Cardiac septum (tissue), 1 donor: ENCODE measurements around the gene RNF222. TPM values are rescaled to one million over a fixed set of nuclear protein-coding genes. Genes with fewer than 3 reads are reported as not detected.
"Not testable (repeated sequence)": the region's sequence is repeated elsewhere in the genome, so short reads cannot be mapped to it uniquely, and the experiment has no call there.

ENCODE experiments used
- DNase-seq: peaks from one replicate; pipeline ENCODE4 v3.0.0-alpha.2; 2020; ENCODE audit warnings: low spot score
- intact Hi-C: fragments of 100-400 bp; cut with DNase I; formaldehyde crosslinking; loops from one replicate; pipeline ENCODE4 v1.14.0; 2022
- total RNA-seq: library from RNA; stranded (reverse); fragmentation: NEBNext Ultra II Directional; extraction: Animal tissue kit (Norgen Biotek cat#: 25700); gene quantifications from one replicate; pipeline ENCODE4 v1.2.1, GENCODE V29; 2021
- donor health status: DM: no; HTN: no; CAD: no.

The RNF222 gene
- total RNA-seq, 1 donor from 2014 or later = not detected

DNA sequence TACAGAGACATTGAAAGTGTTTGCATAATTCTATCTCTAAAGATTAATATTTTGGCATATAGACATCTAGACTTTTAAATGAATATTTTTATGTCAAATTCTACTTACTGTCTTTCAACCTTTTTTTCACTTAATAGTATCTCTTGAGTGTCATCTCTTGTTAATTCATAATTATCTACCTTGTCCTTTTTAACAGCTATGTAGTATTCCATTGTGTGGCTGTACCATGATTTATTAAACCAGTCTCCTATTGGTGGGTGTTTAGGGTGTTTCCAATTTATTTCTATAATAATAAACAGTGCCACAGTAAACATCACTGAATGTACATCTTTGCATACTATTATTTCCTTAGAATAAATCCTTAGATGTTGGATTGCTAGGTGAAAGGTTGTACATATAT is 16.3 kb upstream of the RNF222 start:
- DNase-seq = no peak
- intact Hi-C loops = loop anchor here (2.0 kb wide), 1 partner anchor 69 kb away; no protein-coding TSS in a partner anchor

DNA sequence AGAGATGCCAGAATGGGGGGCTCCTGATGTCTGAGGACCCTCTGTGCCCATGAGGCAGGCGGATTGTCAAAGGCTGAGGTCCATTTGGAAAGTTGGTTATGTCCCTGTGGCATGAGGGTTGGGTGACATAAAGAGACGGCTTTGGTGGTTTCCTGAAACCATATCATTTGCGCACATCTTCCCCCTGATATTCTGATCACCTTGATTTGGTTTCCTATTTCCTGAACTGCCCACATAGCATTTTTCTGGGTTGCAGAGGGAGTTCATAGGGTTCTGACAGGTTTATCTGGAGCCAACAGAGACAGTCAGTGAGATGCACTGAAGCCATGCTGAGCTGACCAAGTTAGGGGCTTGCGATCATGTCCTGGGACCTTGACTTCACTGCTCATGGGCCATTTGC is 15.7 kb upstream of the RNF222 start:
- intact Hi-C loops = no loop called here
- DNase-seq = no peak

DNA sequence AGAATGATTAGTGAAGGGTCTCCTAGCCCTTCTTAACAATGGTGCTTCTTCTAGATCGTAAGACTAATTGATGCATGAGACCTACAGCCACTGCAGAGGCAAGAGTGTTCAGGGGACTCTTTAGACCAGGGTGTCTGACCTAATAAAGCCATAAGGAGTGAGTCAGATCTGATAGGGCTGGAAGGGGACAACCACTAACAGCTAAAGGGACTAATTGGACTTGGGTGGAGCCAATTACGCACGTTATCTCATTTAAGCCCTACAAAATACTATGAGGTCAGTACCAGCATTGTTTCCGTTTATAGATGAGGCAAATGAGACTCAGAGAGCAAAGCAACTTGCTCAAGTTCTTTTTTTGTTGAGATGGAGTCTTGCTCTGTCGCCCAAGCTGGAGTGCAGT is 14.5 kb upstream of the RNF222 start:
- intact Hi-C loops = no loop called here
- no peak for DNase-seq

DNA sequence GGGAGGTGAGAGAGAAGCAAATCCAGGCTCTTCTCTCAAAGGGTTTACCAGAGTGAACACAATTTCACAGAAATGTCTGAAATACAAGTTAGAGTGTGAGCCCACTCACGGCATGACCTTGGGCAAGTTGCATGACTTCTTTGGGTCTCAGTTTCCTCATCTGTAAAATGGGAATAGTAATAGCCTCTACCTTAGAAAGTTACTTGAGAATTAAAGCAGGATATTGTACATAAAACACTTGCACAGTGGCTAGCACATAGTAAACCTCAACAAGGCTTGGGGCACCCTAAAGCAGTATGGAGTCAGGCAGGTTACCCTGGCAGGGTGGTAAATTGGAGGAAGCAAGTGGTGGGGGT is 13.2 kb upstream of the RNF222 start:
- intact Hi-C loops = loop anchor here (2.0 kb wide), 2 partner anchors 334 to 374 kb away; partner anchors contain the start of gene CCDC42
- DNase-seq = no peak

DNA sequence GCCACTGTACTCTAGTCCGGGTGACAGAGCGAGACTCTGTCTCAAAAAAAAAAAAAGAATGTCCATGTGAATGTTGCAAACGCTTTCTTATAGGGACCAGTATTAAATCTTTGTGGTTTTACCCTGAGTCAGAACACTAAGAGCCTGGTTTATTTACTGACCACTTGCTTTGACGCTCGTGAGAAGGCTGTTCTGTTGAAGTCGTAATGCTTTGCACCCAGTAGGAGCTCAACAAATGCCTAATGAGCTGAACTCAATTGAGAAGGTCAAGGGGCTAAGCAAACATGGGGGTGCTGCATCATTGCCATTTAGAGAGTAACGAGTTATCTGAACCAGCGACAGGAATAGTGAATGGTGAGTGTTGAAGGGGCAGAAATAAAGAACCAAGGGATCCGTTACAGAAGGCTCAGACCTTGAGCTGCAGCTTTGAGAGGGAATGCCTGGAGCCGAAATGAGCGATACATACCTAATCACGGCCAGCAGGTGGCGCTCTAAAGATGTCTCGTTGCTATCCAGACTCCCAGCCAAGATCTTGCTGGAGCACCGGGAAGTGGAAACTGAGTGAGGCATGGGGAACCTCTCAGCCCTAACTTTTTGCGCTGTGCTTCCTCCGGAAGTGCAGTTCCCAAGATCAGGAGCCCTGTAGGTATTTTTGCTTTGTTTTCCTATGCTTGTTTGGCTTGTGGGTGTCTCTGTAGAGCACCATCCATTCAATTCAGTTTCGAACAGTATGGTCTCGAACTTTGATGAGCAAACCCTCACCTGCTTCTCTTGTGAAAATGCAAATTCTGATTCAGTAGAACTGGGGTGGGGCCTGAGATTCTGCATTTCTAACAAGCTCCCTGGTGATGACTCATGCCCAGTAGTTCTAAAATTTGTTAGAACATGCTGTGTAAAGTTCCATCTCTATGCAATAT is 12.6 kb upstream of the RNF222 start:
- intact Hi-C loops = loop anchor here (2.0 kb wide), 2 partner anchors 335 to 375 kb away; partner anchors contain the start of gene CCDC42
- DNase-seq = peak; percentile 94

DNA sequence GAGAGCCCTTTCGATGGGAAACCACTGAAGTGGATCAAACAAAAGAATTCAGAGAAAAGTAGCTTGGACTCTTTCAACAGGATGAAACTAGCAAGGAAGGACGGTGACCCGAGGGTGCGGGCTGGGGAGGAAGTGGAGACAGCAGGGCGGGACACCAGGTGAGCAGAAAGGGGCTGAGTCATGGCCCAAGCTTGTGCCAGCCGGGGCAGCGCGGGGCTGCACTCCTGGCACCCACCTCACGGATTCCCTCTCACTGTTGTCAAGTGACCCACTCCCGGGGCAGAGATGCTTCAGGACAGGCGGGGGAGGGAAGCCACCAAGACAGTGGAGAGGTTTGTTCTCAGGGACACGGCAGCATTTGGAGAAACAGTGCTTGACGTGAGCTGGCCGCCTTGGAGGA is 10.7 kb upstream of the RNF222 start:
- intact Hi-C loops = no loop called here
- peak; percentile 79 for DNase-seq

DNA sequence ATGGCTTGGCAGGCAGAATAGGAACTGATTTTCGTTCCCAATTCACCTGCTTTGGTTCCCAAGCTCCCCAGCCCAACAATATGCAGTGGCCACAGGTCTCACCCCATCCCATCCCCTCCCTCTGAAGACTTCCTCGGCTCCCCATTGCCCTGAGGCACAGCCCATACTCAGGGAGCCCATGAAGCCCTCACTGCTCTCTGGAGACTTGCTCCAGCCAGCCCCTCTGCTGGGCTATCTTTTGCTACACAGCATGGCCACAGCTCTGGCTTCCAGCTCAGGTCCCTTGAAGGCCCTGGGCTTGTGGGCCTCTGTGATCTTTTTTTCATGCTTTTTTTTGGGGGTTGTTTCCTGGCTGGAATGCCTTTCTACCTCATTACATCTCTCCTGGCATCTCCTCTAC is 8.5 kb upstream of the RNF222 start:
- no peak for DNase-seq
- intact Hi-C loops = no loop called here

DNA sequence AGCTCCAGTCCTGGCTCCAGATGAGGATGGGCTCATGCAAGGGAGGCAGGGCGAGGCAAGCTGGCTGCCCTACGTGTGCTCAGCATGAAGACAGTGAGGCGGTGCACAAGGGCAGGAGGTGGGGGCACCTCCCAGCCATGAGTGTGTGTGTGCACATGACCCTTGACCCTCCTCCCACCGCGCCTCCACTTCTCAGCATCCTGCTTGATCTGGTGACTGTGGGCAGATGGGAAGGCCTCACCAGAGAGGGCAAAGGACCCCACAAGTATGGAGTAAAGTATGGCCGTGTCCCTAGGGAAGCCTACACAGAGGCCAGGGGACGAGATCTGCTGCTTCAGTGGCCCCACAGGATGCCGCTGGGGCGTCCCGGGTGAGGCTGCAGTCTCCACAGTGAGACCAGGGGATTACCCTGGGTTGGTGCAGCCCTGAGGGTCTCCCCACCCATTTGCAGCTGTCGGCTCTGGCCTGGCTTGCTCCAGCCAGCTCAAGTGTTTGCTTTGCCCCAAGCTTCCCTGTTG is 7.9 kb upstream of the RNF222 start:
- no peak for DNase-seq
- intact Hi-C loops = no loop called here

DNA sequence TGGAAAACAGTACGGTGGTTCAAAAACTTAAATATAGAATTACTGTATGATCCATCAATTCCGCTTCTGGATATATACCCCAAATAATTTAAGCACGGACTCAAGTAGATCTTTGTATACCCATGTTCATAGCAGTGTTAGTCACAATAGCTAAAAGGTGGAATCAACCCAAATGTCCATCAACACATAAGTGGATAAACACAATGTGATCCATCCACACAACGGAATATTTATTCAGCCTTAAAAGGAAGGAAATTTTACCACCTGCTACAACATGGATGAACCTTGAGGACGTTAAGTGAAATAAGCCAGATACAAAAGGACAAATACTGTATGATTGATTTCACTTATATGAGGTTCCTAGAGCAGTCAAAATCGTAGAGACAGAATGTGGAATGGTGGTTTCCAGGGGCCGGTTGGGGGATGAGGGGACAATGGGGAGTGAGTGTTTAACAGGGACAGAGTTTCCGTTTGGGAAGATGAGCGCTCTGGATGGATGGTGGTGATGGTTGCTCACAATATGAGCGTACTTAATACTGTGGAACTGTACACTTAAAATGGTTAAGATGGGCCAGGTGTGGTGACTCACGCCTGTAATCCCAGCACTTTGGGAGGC is 5.4 kb upstream of the RNF222 start:
- intact Hi-C loops = no loop called here
- no peak for DNase-seq

DNA sequence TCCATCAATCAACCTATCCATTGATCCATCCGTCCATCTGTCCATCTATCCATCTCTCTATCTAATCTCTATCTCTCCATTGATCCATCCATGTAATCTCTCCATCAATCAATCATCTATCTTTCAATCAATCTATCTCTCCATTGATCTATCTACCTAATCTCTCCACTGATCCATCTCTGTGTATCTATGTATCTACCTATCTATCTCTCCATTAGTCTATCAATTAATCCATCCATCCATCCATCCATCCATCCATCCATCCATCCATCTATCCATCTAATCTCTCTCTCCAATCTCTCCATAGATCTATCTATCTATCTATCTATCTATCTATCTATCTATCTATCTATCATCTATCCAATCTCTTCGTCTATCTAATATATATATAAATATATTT is 3.5 kb upstream of the RNF222 start:
- DNase-seq = no peak
- intact Hi-C loops = no loop called here

DNA sequence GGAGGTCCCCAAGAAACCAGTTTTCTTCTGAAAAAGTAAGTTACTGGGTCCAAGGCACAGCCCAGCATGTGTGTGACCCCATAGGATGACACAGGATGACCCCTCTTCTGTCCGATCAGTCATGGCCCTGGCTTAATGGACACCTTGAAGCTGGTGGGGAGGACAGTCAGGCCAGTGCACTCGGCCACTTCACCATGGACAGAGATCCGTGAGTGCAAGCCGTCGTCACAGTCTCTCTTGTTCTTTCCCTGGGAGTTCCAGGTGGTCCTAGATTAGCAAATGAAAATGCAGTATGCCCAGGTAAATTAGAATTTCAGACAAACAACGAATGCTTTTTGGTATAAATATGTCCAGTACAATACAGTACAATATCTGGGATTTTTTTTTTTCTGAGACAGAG is 1.4 kb upstream of the RNF222 start:
- intact Hi-C loops = no loop called here
- DNase-seq = no peak

DNA sequence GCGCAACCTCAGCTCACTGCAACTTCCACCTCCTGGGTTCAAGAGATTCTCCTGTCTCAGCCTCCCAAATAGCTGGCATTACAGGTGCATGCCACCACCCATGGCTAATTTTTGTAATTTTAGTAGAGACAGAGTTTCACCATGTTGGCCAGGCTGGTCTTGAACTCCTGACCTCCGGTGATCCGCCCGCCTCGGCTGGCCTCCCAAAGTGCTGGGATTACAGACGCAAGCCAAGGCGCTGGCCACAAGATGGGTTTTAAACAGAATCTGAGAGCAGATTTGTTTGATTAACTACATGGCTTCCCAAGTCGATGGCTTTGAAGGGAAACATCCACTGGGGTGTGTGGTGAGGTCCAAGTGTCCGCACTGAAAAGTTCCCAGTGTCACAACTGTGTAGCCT is 3.1 kb downstream of the RNF222 start:
- DNase-seq, intact Hi-C loops: not testable (repeated sequence)

DNA sequence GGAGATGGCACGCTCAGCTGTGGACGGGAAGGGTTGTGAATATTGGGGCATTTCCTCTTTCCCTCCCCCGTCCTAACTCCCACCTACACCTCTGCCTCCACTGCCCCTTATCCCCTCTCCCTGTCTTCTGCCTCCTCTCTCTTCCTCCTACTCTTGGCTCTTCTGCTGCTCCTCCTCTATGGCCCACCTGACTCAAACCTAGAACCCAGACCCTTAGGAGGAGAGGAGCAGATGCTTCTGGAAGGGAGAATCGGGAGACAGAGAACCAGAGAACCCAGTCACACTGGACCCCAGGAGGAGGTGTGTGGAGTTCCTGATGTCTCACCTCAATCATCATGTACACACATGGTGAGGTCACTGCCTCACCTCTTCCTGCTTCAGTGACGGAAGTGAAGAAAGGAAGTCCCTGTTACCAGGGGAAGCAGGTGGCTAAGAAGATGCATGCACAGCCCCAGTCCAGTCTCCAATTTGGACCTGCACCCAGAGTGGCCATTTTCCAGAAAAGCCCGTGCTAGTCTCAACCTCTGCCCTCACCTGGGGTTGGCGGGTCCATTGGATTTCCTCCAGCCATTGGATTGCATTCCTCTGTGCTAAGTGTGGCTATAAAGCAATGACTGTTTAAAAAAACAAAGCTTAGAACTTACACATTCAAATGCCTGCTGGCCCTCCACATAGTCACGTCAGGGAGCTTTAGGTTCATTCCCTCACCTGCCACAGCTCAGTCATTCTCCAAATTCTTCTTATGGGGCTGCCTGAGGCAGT is 4.0 kb downstream of the RNF222 start:
- no peak for DNase-seq
- intact Hi-C loops = no loop called here

DNA sequence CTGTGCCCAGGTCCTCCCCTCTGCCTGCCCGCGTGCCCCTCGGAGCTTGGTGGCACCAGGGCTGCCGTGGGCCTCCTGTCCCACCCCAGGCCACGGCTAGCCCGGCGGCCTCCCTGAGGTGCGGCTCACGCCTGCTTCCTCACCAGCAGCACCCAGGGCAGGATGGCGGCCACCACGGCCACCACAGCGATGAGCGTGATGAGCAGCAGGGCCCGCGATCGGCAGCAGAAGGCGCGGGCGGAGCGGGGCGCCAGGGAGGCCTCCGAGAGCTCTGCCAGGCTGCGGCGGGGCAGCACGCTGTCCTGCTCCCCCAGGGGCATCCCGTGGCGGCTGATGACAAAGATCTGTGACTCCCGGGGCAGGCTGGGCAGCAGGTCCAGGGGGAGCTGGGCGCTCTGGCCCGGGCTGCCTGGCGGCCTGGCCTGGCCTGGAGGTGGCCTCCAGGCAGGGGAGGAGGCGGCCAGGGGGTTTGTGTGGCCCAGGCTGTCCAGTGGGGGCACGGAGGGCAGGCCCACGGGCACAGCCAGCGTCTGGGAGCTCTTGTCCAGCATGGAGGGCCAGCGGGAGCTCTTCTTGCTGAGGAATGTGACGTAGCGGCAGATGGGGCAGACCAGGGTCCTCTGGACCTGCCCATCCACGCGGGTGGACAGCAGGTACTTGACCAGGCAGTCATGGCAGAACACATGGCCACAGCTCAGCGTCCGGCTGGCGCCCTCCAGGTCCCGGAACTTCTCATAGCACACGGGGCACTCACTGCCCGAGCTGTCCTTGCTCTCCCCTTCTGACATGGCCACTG is 4.8 kb downstream of the RNF222 start:
- no peak for DNase-seq
- intact Hi-C loops = no loop called here

DNA sequence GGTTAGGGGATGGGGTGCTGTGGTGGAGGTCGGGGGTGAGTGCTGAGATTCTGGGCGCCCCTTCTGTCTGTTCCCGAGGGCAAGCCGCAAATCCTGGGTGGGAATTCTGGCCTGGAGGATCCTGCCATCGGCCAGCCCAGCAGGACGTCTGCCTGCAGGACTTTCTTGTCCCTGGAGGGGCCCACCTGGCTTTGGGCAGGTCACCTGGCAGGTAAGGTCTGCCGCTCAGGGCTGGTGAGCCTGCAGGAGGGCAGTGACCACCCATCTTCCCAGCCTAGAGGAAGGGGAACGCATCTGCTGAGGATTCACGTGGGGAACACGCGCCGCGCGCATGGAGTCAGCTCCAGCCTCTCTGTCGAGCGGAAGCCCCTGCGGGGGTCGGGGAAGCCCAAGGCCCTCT is 5.4 kb downstream of the RNF222 start:
- intact Hi-C loops = no loop called here
- DNase-seq = no peak

DNA sequence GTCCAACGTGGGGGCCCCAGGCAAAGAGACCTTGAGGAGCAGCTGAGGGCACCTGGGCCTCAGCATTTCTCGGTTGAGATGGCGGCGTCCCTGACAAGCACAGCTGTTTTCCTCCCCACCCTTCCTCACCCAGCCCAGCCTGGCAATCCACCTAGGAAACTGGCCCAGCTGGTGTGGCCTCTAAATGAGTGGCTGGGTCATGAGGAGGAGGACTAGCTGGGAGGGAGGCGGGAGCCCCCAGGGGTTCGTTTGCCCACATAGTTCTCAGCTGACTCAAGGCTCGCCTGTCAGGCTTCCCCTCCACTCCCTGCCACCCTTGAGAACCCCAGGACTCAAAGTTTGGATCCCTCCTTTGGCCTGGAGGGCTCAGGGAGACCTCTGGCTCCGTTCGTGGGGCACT is 5.9 kb downstream of the RNF222 start:
- intact Hi-C loops = no loop called here
- DNase-seq = no peak

DNA sequence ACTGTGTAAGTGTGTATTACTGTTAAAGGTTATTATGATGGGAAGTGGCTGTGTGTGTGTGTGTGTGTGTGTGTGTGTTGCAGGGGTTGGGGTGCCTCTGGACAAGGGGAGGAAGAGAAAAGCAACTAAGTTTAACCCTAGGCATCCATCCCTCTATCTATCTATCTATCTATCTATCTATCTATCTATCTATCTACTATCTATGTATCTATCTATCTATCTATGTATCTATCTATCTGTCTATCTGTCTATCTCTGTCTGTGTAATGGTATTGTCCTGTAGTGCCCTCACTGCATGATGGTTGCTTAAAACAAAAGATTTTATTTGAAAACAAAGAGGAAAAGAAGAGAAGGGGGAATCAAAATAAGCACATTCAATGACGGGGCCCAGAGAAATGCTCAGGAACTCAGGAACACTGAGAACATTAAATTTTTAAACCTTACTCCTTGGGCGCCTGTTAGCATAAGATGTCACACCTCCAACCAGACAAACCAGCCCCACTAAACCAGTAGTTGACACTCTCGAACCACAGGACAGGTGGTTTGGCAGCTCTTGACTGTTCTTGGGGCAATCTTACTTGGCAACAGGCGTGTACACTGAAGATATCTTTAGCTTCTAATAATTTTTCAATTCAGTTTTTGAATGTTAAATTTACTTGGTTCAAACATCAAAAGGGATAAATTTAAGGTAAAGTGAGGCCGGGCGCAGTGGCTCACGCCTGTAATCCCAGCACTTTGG is 9.5 kb downstream of the RNF222 start:
- intact Hi-C loops = loop anchor here (10.0 kb wide), 1 partner anchor 357 kb away; the partner anchor contains the start of gene CCDC42
- no peak for DNase-seq

DNA sequence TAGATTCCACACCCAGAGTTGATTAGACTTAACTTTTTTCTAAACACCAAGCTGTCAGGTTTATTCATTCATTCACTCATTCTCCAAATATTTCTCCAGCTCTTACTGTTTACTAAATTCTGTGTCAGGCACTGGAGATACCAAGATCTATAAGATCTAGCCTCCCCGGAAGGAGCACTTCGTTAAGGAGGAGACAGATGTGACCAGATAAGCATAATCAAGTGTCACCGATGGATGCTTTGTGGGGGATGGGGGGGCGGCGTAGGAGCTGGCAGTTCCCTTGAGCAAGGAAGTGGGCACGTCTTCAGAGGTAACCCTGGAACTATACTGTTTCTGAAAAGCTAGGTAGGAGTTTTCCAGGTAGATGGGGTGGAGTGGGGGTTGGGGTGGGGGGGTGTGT is 10.8 kb downstream of the RNF222 start:
- DNase-seq = no peak
- intact Hi-C loops = loop anchor here (10.0 kb wide), 1 partner anchor 358 kb away; the partner anchor contains the start of gene CCDC42
